Measurements from ENCODE around the gene EPB41L3. TPM values are rescaled to one million over a fixed set of nuclear protein-coding genes. Genes with fewer than 3 reads are reported as not detected.
"Not testable (repeated sequence)": the region's sequence is repeated elsewhere in the genome, so short reads cannot be mapped to it uniquely, and the experiment has no call there.

EPB41L3 gene
- total RNA-seq, 1 experiment from 2014 or later, result 2.7 TPM

- DNase-seq (ENCODE audit: low read depth), result no peak
Measured at GRCh38 chr18:5532066-5532465, 11.7 kb downstream of the EPB41L3 start.

GRCh38 chr18:5530629-5531178, 13.1 kb downstream of the EPB41L3 start:
- no peak for DNase-seq (ENCODE audit: low read depth)

- no peak for DNase-seq (ENCODE audit: low read depth)
Measured at GRCh38 chr18:5529471-5529870, 14.3 kb downstream of the EPB41L3 start.

GRCh38 chr18:5527603-5528002, 16.2 kb downstream of the EPB41L3 start:
- peak; percentile 22 for DNase-seq (ENCODE audit: low read depth)

GRCh38 chr18:5524660-5525059, 19.1 kb downstream of the EPB41L3 start:
- no peak for DNase-seq (ENCODE audit: low read depth)

- DNase-seq (ENCODE audit: low read depth), result no peak
Measured at GRCh38 chr18:5521000-5521399, 22.8 kb downstream of the EPB41L3 start.

- DNase-seq (ENCODE audit: low read depth), result no peak
Measured at GRCh38 chr18:5520464-5520863, 23.3 kb downstream of the EPB41L3 start.

GRCh38 chr18:5519448-5520298, 24.1 kb downstream of the EPB41L3 start:
- no peak for DNase-seq (ENCODE audit: low read depth)

GRCh38 chr18:5518899-5519371, 24.9 kb downstream of the EPB41L3 start:
- DNase-seq (ENCODE audit: low read depth), result peak; percentile 31

- no peak for DNase-seq (ENCODE audit: low read depth)
Measured at GRCh38 chr18:5518179-5518770, 25.5 kb downstream of the EPB41L3 start.

- no peak for DNase-seq (ENCODE audit: low read depth)
Measured at GRCh38 chr18:5516841-5517240, 27.0 kb downstream of the EPB41L3 start.

GRCh38 chr18:5515011-5515784, 28.6 kb downstream of the EPB41L3 start:
- no peak for DNase-seq (ENCODE audit: low read depth)

- no peak for DNase-seq (ENCODE audit: low read depth)
Measured at GRCh38 chr18:5513947-5514346, 29.9 kb downstream of the EPB41L3 start.

GRCh38 chr18:5512176-5512575, 31.6 kb downstream of the EPB41L3 start:
- DNase-seq (ENCODE audit: low read depth), result no peak

- DNase-seq (ENCODE audit: low read depth), result not testable (repeated sequence)
Measured at GRCh38 chr18:5511541-5511940, 32.3 kb downstream of the EPB41L3 start.

GRCh38 chr18:5510135-5510846, 33.5 kb downstream of the EPB41L3 start:
- DNase-seq (ENCODE audit: low read depth), result no peak

GRCh38 chr18:5508821-5509220, 35.0 kb downstream of the EPB41L3 start:
- DNase-seq (ENCODE audit: low read depth), result no peak

GRCh38 chr18:5507756-5508155, 36.0 kb downstream of the EPB41L3 start:
- no peak for DNase-seq (ENCODE audit: low read depth)

- DNase-seq (ENCODE audit: low read depth), result no peak
Measured at GRCh38 chr18:5506174-5506573, 37.6 kb downstream of the EPB41L3 start.

- DNase-seq (ENCODE audit: low read depth), result no peak
Measured at GRCh38 chr18:5503740-5504139, 40.1 kb downstream of the EPB41L3 start.

- DNase-seq (ENCODE audit: low read depth), result no peak
Measured at GRCh38 chr18:5500158-5500939, 43.4 kb downstream of the EPB41L3 start.
